Measurements from ENCODE around the gene NUP155. TPM values are rescaled to one million over a fixed set of nuclear protein-coding genes. Genes with fewer than 3 reads are reported as not detected.
"Not testable (repeated sequence)": the region's sequence is repeated elsewhere in the genome, so short reads cannot be mapped to it uniquely, and the experiment has no call there.

Gene NUP155
- total RNA-seq, 2 donors from 2014 or later, result 22.6 to 25.0 TPM

- not testable (repeated sequence) for H3K27ac Mint-ChIP-seq; H3K4me3 Mint-ChIP-seq; H3K27me3 Mint-ChIP-seq; H3K9me3 ChIP-seq (ENCODE audit: control insufficient read depth, low read length, poor library complexity, severe bottlenecking); H3K4me1 Mint-ChIP-seq; H3K36me3 Mint-ChIP-seq (ENCODE audit: low read depth); DNase-seq; ATAC-seq
Measured at GRCh38 chr5:37334754-37335153, 36.2 kb downstream of the NUP155 start.

DNA sequence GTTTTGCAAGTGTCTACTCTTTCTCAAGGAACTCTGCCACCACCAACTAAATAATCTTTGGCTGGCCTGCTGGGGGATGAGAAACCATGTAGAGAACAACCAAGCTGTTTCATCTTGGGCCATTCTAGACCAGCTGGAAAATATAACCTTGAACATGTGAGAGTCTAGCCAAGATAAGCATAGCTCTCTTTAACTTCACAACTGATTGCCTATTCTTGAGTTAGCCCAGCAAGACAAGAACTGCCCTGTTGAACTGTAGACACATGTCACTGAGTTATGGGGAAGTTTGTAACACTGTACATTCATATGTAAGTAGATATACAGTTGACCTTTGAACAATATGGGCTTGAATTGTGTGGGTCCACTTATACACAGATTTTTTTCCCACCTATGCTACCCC is 44.4 kb downstream of the NUP155 start:
- no peak overlapping the region for H3K27ac Mint-ChIP-seq
- DNase-seq (no peak), ATAC-seq (no peak)
- H3K4me3 Mint-ChIP-seq, result no peak overlapping the region
- H3K4me1 Mint-ChIP-seq, result peaks cover 5% of the 10 kb centered on the region
- H3K9me3 ChIP-seq (ENCODE audit: control insufficient read depth, low read length, poor library complexity, severe bottlenecking), result no peaks in the 10 kb centered on the region
- H3K27me3 Mint-ChIP-seq, result no peaks in the 10 kb centered on the region
- peaks cover 5% of the 10 kb centered on the region for H3K36me3 Mint-ChIP-seq (ENCODE audit: low read depth)

DNA sequence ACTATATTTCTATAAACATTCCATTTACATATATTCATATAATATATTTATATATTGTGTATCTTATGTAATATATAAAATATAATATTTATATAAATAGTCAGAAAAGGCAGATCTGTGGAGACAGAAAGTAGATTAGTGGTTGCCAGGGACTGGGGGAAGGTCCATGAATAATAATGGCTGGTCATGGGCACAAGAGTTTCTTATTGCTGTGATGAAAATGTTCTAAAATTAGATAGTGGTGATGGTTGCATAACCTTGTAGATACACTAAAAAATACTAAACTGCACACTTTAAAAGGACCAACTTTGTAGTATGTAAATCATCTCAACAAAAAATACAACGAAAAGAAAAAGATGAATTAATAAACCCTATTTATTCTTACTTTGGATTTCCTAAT is 47.3 kb downstream of the NUP155 start:
- H3K27ac Mint-ChIP-seq, result no peak overlapping the region

GRCh38 chr5:37319037-37319782 is 51.7 kb downstream of the NUP155 start:
- Mint-ChIP-seq H3K4me3 (no peak overlapping the region), H3K36me3 (ENCODE audit: low read depth) (peaks cover 10% of the 10 kb centered on the region), H3K27ac (peak overlapping the region; percentile 79), H3K4me1 (peaks cover 6% of the 10 kb centered on the region), H3K27me3 (no peaks in the 10 kb centered on the region)
- no peak for ATAC-seq
- DNase-seq, result no peak
- no peaks in the 10 kb centered on the region for H3K9me3 ChIP-seq (ENCODE audit: control insufficient read depth, low read length, poor library complexity, severe bottlenecking)

More for the DNA sequence above, 47.3 kb downstream of the NUP155 start:
- H3K4me3 Mint-ChIP-seq, result no peak overlapping the region
- H3K9me3 ChIP-seq (ENCODE audit: control insufficient read depth, low read length, poor library complexity, severe bottlenecking), result no peaks in the 10 kb centered on the region
- H3K27me3 Mint-ChIP-seq, result no peaks in the 10 kb centered on the region
- DNase-seq (no peak), ATAC-seq (no peak)
- H3K4me1 Mint-ChIP-seq, result peaks cover 4% of the 10 kb centered on the region
- peaks cover 11% of the 10 kb centered on the region for H3K36me3 Mint-ChIP-seq (ENCODE audit: low read depth)

DNA sequence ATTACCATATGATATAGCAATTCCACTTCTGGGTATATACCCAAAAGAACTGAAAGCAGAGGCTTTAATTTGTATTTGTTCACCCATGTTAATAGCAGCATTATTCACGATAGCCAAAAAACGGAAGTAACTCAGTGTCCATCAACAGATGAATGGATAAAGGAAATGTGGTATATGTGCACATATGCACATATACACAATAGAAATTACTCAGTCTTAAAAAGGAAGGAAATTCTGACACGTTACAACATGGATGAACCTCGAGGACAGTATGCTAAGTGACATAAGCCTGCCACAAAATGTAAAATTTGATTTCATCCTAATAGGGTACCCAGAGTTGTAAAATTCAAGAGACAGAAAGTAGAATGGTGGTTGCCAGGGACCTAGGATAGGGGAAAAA is 54.9 kb downstream of the NUP155 start:
- Mint-ChIP-seq H3K27ac (no peak overlapping the region), H3K4me3 (no peak overlapping the region), H3K36me3 (ENCODE audit: low read depth) (peaks cover 14% of the 10 kb centered on the region), H3K27me3 (no peaks in the 10 kb centered on the region), H3K4me1 (peaks cover 6% of the 10 kb centered on the region)
- DNase-seq, result no peak
- no peak for ATAC-seq
- no peaks in the 10 kb centered on the region for H3K9me3 ChIP-seq (ENCODE audit: control insufficient read depth, low read length, poor library complexity, severe bottlenecking)

GRCh38 chr5:37310360-37310759 is 60.5 kb downstream of the NUP155 start:
- no peak overlapping the region for H3K4me3 Mint-ChIP-seq
- no peaks in the 10 kb centered on the region for H3K9me3 ChIP-seq (ENCODE audit: control insufficient read depth, low read length, poor library complexity, severe bottlenecking)
- peaks cover 6% of the 10 kb centered on the region for H3K36me3 Mint-ChIP-seq (ENCODE audit: low read depth)
- ATAC-seq, result no peak
- no peaks in the 10 kb centered on the region for H3K27me3 Mint-ChIP-seq
- no peak for DNase-seq
- no peak overlapping the region for H3K27ac Mint-ChIP-seq
- no peaks in the 10 kb centered on the region for H3K4me1 Mint-ChIP-seq

GRCh38 chr5:37308793-37309192 is 62.1 kb downstream of the NUP155 start:
- H3K9me3 ChIP-seq (ENCODE audit: control insufficient read depth, low read length, poor library complexity, severe bottlenecking), result no peaks in the 10 kb centered on the region
- Mint-ChIP-seq H3K36me3 (ENCODE audit: low read depth) (peaks cover 8% of the 10 kb centered on the region), H3K4me1 (no peaks in the 10 kb centered on the region), H3K27me3 (no peaks in the 10 kb centered on the region), H3K4me3 (no peak overlapping the region), H3K27ac (no peak overlapping the region)
- ATAC-seq, result no peak
- no peak for DNase-seq

- Mint-ChIP-seq H3K4me1 (no peaks in the 10 kb centered on the region), H3K27ac (no peak overlapping the region), H3K4me3 (no peak overlapping the region), H3K36me3 (ENCODE audit: low read depth) (peaks cover 9% of the 10 kb centered on the region), H3K27me3 (no peaks in the 10 kb centered on the region)
- H3K9me3 ChIP-seq (ENCODE audit: control insufficient read depth, low read length, poor library complexity, severe bottlenecking), result no peaks in the 10 kb centered on the region
- no peak for DNase-seq
- no peak for ATAC-seq
Measured at GRCh38 chr5:37304888-37305287, 66.0 kb downstream of the NUP155 start.

GRCh38 chr5:37296313-37296712 is 74.6 kb downstream of the NUP155 start:
- H3K27me3 Mint-ChIP-seq; ATAC-seq; DNase-seq; H3K4me1 Mint-ChIP-seq; H3K4me3 Mint-ChIP-seq; H3K27ac Mint-ChIP-seq; H3K9me3 ChIP-seq (ENCODE audit: control insufficient read depth, low read length, poor library complexity, severe bottlenecking); H3K36me3 Mint-ChIP-seq (ENCODE audit: low read depth): not testable (repeated sequence)

DNA sequence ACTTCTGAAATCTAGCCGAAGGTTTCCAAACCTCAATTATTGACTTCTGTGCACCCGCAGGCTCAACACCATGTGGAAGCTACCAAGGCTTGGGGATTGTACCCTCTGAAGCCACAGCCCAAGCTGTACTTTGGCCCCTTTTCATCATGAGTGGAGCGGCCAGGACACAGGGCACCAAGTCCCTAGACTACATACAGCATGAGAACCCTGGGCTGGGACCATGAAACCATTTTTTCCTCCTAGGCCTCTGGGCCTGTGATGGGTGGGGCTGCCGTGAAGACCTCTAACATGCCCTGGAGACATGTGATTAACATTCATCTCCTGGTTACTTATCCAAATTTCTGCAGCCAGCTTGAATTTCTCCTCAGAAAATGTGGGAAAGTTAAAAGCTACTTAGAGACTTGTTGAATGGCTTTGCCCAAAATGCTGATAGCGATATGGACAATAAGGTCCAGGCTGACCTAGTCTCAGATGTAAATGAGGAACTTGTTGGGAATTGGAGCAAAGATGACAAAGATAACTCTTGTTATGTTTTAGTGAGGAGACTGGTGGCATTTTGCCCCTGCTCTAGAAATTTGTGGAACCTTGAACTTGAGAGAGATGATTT is 87.6 kb downstream of the NUP155 start:
- H3K27ac Mint-ChIP-seq, result no peak overlapping the region
- ATAC-seq (no peak), DNase-seq (no peak)
- no peaks in the 10 kb centered on the region for H3K4me1 Mint-ChIP-seq
- H3K9me3 ChIP-seq (ENCODE audit: control insufficient read depth, low read length, poor library complexity, severe bottlenecking), result no peaks in the 10 kb centered on the region
- H3K36me3 Mint-ChIP-seq (ENCODE audit: low read depth), result no peaks in the 10 kb centered on the region
- no peaks in the 10 kb centered on the region for H3K27me3 Mint-ChIP-seq
- H3K4me3 Mint-ChIP-seq, result no peak overlapping the region

GRCh38 chr5:37275511-37275910 is 95.4 kb downstream of the NUP155 start:
- H3K4me1 Mint-ChIP-seq, result no peaks in the 10 kb centered on the region
- ATAC-seq (no peak), DNase-seq (no peak)
- H3K36me3 Mint-ChIP-seq (ENCODE audit: low read depth), result no peaks in the 10 kb centered on the region
- H3K27ac Mint-ChIP-seq, result no peak overlapping the region
- H3K9me3 ChIP-seq (ENCODE audit: control insufficient read depth, low read length, poor library complexity, severe bottlenecking), result no peaks in the 10 kb centered on the region
- no peak overlapping the region for H3K4me3 Mint-ChIP-seq
- H3K27me3 Mint-ChIP-seq, result no peaks in the 10 kb centered on the region

- no peaks in the 10 kb centered on the region for H3K9me3 ChIP-seq (ENCODE audit: control insufficient read depth, low read length, poor library complexity, severe bottlenecking)
- H3K36me3 Mint-ChIP-seq (ENCODE audit: low read depth), result no peaks in the 10 kb centered on the region
- no peak overlapping the region for H3K27ac Mint-ChIP-seq
- H3K4me3 Mint-ChIP-seq, result no peak overlapping the region
- no peaks in the 10 kb centered on the region for H3K4me1 Mint-ChIP-seq
- DNase-seq, result no peak
- no peaks in the 10 kb centered on the region for H3K27me3 Mint-ChIP-seq
- ATAC-seq, result no peak
Measured at GRCh38 chr5:37272511-37272910, 98.4 kb downstream of the NUP155 start.

DNA sequence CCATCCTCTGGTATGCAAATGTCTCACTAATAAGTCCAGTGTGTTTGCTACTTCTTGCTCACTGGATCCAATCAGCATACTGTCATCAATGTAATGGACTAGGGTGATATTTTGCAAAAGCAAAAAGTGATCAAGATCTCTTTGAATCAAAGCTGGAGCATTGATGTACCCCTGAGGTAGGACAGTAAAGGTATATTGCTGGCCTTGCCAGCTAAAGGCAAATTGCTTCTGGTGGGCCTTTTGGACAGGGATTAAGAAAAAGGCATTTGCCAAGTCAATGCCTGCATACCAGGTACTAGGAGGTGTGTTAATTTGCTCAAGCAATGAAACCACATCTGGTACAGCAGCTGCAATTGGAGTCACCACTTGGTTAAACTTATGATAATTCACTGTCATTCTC is 102.8 kb downstream of the NUP155 start:
- H3K4me1 Mint-ChIP-seq; H3K27ac Mint-ChIP-seq; H3K27me3 Mint-ChIP-seq; H3K36me3 Mint-ChIP-seq (ENCODE audit: low read depth); H3K4me3 Mint-ChIP-seq; ATAC-seq; DNase-seq; H3K9me3 ChIP-seq (ENCODE audit: control insufficient read depth, low read length, poor library complexity, severe bottlenecking): not testable (repeated sequence)

- Mint-ChIP-seq H3K4me3 (no peak overlapping the region), H3K36me3 (ENCODE audit: low read depth) (no peaks in the 10 kb centered on the region), H3K27me3 (no peaks in the 10 kb centered on the region), H3K4me1 (no peaks in the 10 kb centered on the region), H3K27ac (no peak overlapping the region)
- no peak for DNase-seq
- no peaks in the 10 kb centered on the region for H3K9me3 ChIP-seq (ENCODE audit: control insufficient read depth, low read length, poor library complexity, severe bottlenecking)
- ATAC-seq, result no peak
Measured at GRCh38 chr5:37255774-37256358, 115.0 kb downstream of the NUP155 start.

Measured in T-helper 17 cell (primary cell).